ENCODE data around the gene DISP2. TPM values are rescaled to one million over a fixed set of nuclear protein-coding genes. Genes with fewer than 3 reads are reported as not detected.

The DISP2 gene
- total and polyA plus RNA-seq, 2 experiments from 2014 or later = 0.05 to 0.15 TPM

GRCh38 chr15:40310993-40311392 is 47.0 kb upstream of the DISP2 start:
- H3K27me3 ChIP-seq = peaks cover 6% of the 10 kb centered on the region

GRCh38 chr15:40312370-40313158 is 45.5 kb upstream of the DISP2 start:
- DNase-seq (ENCODE audit: low read depth in 1 of 2, low spot score in 1 of 2) = no peak
- Histone ChIP-seq H3K4me3 (no peak overlapping the region), H3K27ac (no peak overlapping the region), H3K36me3 (no peaks in the 10 kb centered on the region), H3K27me3 (peaks cover 6% of the 10 kb centered on the region), H3K4me1 (ENCODE audit: low read depth) (peaks cover 36% of the 10 kb centered on the region), H3K9me3 (ENCODE audit: low read depth) (no peaks in the 10 kb centered on the region)
- TF ChIP-seq CTCF (IDR thresholded peaks at IDR 0.05; ENCODE audit: low read depth, low read length) = no peak

More at GRCh38 chr15:40310993-40311392, 47.0 kb upstream of the DISP2 start:
- Histone ChIP-seq H3K4me3 (no peak overlapping the region), H3K4me1 (ENCODE audit: low read depth) (peaks cover 46% of the 10 kb centered on the region), H3K9me3 (ENCODE audit: low read depth) (no peaks in the 10 kb centered on the region), H3K36me3 (no peaks in the 10 kb centered on the region), H3K27ac (no peak overlapping the region)
- no peak for DNase-seq (ENCODE audit: low read depth in 1 of 2, low spot score in 1 of 2)
- TF ChIP-seq CTCF (IDR thresholded peaks at IDR 0.05; ENCODE audit: low read depth, low read length) = no peak

GRCh38 chr15:40313531-40314398 is 44.3 kb upstream of the DISP2 start:
- Histone ChIP-seq H3K9me3 (ENCODE audit: low read depth) (no peaks in the 10 kb centered on the region), H3K36me3 (no peaks in the 10 kb centered on the region), H3K27ac (no peak overlapping the region), H3K27me3 (peaks cover 6% of the 10 kb centered on the region), H3K4me3 (no peak overlapping the region), H3K4me1 (ENCODE audit: low read depth) (peaks cover 25% of the 10 kb centered on the region)
- DNase-seq (ENCODE audit: low read depth in 1 of 2, low spot score in 1 of 2) = peak in 1 of 2 donors; percentile 89
- TF ChIP-seq CTCF (IDR thresholded peaks at IDR 0.05; ENCODE audit: low read depth, low read length) = no peak

GRCh38 chr15:40314723-40315276 is 43.2 kb upstream of the DISP2 start:
- H3K27ac ChIP-seq = no peak overlapping the region
- peaks cover 6% of the 10 kb centered on the region for H3K27me3 ChIP-seq
- no peak overlapping the region for H3K4me3 ChIP-seq
- no peak for TF ChIP-seq CTCF (IDR thresholded peaks at IDR 0.05; ENCODE audit: low read depth, low read length)
- H3K9me3 ChIP-seq (ENCODE audit: low read depth) = no peaks in the 10 kb centered on the region
- DNase-seq (ENCODE audit: low read depth in 1 of 2, low spot score in 1 of 2) = peak in 1 of 2 donors; percentile 58
- H3K4me1 ChIP-seq (ENCODE audit: low read depth) = peaks cover 15% of the 10 kb centered on the region
- H3K36me3 ChIP-seq = no peaks in the 10 kb centered on the region

- Histone ChIP-seq H3K27me3 (no peaks in the 10 kb centered on the region), H3K4me3 (no peak overlapping the region), H3K36me3 (no peaks in the 10 kb centered on the region), H3K27ac (no peak overlapping the region), H3K4me1 (ENCODE audit: low read depth) (peaks cover 32% of the 10 kb centered on the region), H3K9me3 (ENCODE audit: low read depth) (no peaks in the 10 kb centered on the region)
- TF ChIP-seq CTCF (IDR thresholded peaks at IDR 0.05; ENCODE audit: low read depth, low read length) = no peak
- DNase-seq (ENCODE audit: low read depth in 1 of 2, low spot score in 1 of 2) = no peak
Measured at GRCh38 chr15:40316931-40317330, 41.1 kb upstream of the DISP2 start.
